Transverse colon (tissue), 4 donors: ENCODE results near the gene C11orf54. TPM values are rescaled to one million over a fixed set of nuclear protein-coding genes. Genes with fewer than 3 reads are reported as not detected.
A peak's percentile ranks its signal among the peaks of the same experiment; 100 is the strongest.

Source experiments
- DNase-seq: peaks from one replicate; pipeline ENCODE4 v3.0.0-alpha.2; 2019
- H3K27ac ChIP-seq, 4 donors: fragments of 200-600 bp; sonication (generic); 2 replicates each; pipeline ENCODE4 v1.5.1; 2016 to 2018; ENCODE audit warnings: inconsistent platforms in 4 of 4
- H3K27me3 ChIP-seq: fragments of 200-600 bp; sonication (generic); 2 replicates; pipeline ENCODE4 v1.5.1; 2017; ENCODE audit warnings: inconsistent platforms
- H3K36me3 ChIP-seq, 4 donors: fragments of 200-600 bp; sonication (generic); 2 replicates each; pipeline ENCODE4 v1.5.1; 2017 to 2019; ENCODE audit warnings: inconsistent platforms in 4 of 4
- H3K4me1 ChIP-seq, 4 donors: fragments of 200-600 bp; sonication (generic); 2 replicates each; pipeline ENCODE4 v1.5.1; 2017 to 2020; ENCODE audit warnings: inconsistent platforms in 4 of 4
- H3K4me3 ChIP-seq, 4 donors: fragments of 200-600 bp; sonication (generic); 1 replicate in 1 of 4; 2 replicates in 3 of 4; pipeline versions ENCODE4 v1.5.1 to v1.6.1; 2017 to 2019; ENCODE audit warnings: inconsistent platforms in 4 of 4
- H3K9me3 ChIP-seq, 2 donors: fragments of 200-600 bp; sonication (generic); 2 replicates each; pipeline ENCODE4 v1.5.1; 2017 to 2019; ENCODE audit warnings: inconsistent platforms in 2 of 2
- EP300 ChIP-seq: sonication (generic); formaldehyde crosslinking; IDR thresholded peaks from one replicate; pipeline ENCODE4 v1.6.1; 2017; ENCODE audit warnings: antibody characterized with exemption, low read depth
- POLR2A ChIP-seq: fragments of 450-650 bp; IDR thresholded peaks from one replicate; pipeline ENCODE4 v1.6.1; 2016; ENCODE audit warnings: antibody characterized with exemption, mild to moderate bottlenecking, moderate library complexity
- POLR2AphosphoS5 ChIP-seq, 3 donors: sonication (generic); formaldehyde crosslinking; IDR thresholded peaks; one replicate each; pipeline ENCODE4 v1.6.1; 2016; ENCODE audit warnings: antibody characterized with exemption in 3 of 3
- WGBS, 2 donors: methylation state at CpG; one replicate each; pipeline ENCODE4 v1.1.5; 2018; ENCODE audit warnings: low coverage in 1 of 2; 5-methylcytosine and 5-hydroxymethylcytosine counted together
- in situ Hi-C, 4 donors: fragments of 200-750 bp; cut with MboI; loops; one replicate each; pipeline versions ENCODE4 v1.15.0 to v1.15.1; 2017; ENCODE audit warnings: low sequenced_read_pairs in 3 of 4, low pct_ligation_motif_present in 1 of 4, low pct_unique_long_range_greater_than_20kb in 1 of 4
- intact Hi-C: fragments of 100-400 bp; cut with DNase I; formaldehyde crosslinking; loops from one replicate; pipeline ENCODE4 v1.15.1; 2023; ENCODE audit warnings: low total_unique reads
- total RNA-seq, 4 donors: library from RNA; depleted of rRNA; stranded (reverse); fragments of >200 nt; gene quantifications; one replicate each; pipeline ENCODE4 v1.1.0, GENCODE V29; 2016
- TF ChIP-seq, protein P1 (sequence below), 5 experiments: fragments of 200-600 bp in 3 of 5; fragments of 450-650 bp in 2 of 5; sonication (generic) in 3 of 5; IDR thresholded peaks; 1 replicate in 2 of 5; 2 replicates in 3 of 5; pipeline ENCODE4 v1.5.1; 2016 to 2017; ENCODE audit warnings: antibody characterized with exemption in 5 of 5, inconsistent platforms in 3 of 5, mild to moderate bottlenecking in 2 of 5, moderate library complexity in 1 of 5

C11orf54 gene
- 100 to 1,000 TPM in 2 of 4 donors, 10 to 100 TPM in 2; 33.3 to 160 (median 105) TPM for total RNA-seq

- peaks cover 21 to 76% (median 47%) of the 10 kb centered on the region in 4 donors for H3K4me1 ChIP-seq
- intact Hi-C loops (no loop called here), in situ Hi-C loops (loop anchor here in 2 of 4 donors (25.0 kb wide), 1 partner anchor 746 kb away; the partner anchor contains the start of genes ANKRD49 (in 2 of the 2) and MRE11 (in 2 of the 2))
- H3K4me3 ChIP-seq, result peak within 1 kb of the TSS; percentile 67 to 80 (median 69)
- H3K27ac ChIP-seq, result peak within 1 kb of the TSS; percentile 93 to 98 (median 94)
- TF ChIP-seq, protein P1, sequence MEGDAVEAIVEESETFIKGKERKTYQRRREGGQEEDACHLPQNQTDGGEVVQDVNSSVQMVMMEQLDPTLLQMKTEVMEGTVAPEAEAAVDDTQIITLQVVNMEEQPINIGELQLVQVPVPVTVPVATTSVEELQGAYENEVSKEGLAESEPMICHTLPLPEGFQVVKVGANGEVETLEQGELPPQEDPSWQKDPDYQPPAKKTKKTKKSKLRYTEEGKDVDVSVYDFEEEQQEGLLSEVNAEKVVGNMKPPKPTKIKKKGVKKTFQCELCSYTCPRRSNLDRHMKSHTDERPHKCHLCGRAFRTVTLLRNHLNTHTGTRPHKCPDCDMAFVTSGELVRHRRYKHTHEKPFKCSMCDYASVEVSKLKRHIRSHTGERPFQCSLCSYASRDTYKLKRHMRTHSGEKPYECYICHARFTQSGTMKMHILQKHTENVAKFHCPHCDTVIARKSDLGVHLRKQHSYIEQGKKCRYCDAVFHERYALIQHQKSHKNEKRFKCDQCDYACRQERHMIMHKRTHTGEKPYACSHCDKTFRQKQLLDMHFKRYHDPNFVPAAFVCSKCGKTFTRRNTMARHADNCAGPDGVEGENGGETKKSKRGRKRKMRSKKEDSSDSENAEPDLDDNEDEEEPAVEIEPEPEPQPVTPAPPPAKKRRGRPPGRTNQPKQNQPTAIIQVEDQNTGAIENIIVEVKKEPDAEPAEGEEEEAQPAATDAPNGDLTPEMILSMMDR (IDR thresholded peaks at IDR 0.05), result peak in 3 of 5 experiments; percentile 15 to 60 (median 55)
- TF ChIP-seq EP300 (no peak), POLR2AphosphoS5 (IDR thresholded peaks at IDR 0.05) (peak; percentile 97 to 99 (median 99)), POLR2A (peak; percentile 97)
- DNase-seq, result peak; percentile 98
- no peaks in the 10 kb centered on the region for H3K9me3 ChIP-seq
- WGBS, 2 donors, result 0% methylated on average over 1 to 60 of the region's 65 CpGs
- peaks cover 0 to 21% (median 5%) of the 10 kb centered on the region in 4 donors for H3K36me3 ChIP-seq
- no peaks in the 10 kb centered on the region for H3K27me3 ChIP-seq
These were observed at the start of gene C11orf54, which contains the start of gene TAF1D for GRCh38 chr11:93741094-93741881. TSS of gene C11orf54 (plus strand) at chr11:93741672. CDS start at chr11:93747394, 5,722 bp downstream. TSS of gene TAF1D (minus strand) at chr11:93741495. CDS start at chr11:93739304, 2,191 bp downstream.

GRCh38 chr11:93694109-93694508 lies 47.4 kb upstream of the C11orf54 start:
- H3K27ac ChIP-seq, result no peak overlapping the region
- H3K4me3 ChIP-seq, result no peak overlapping the region
- TF ChIP-seq POLR2AphosphoS5 (IDR thresholded peaks at IDR 0.05) (no peak), EP300 (no peak), POLR2A (no peak)
- TF ChIP-seq, protein P1 (IDR thresholded peaks at IDR 0.05), result no peak
- no peaks in the 10 kb centered on the region for H3K27me3 ChIP-seq
- DNase-seq, result no peak
- H3K4me1 ChIP-seq, result no peaks in the 10 kb centered on the region
- in situ Hi-C loops, result no loop called here
- intact Hi-C loops, result no loop called here
- no peaks in the 10 kb centered on the region for H3K9me3 ChIP-seq
- 91% methylated on average over 2 of the region's 2 CpGs for WGBS, 2 donors
- H3K36me3 ChIP-seq, result peaks cover 0 to 65% (median 21%) of the 10 kb centered on the region in 4 donors

DNA sequence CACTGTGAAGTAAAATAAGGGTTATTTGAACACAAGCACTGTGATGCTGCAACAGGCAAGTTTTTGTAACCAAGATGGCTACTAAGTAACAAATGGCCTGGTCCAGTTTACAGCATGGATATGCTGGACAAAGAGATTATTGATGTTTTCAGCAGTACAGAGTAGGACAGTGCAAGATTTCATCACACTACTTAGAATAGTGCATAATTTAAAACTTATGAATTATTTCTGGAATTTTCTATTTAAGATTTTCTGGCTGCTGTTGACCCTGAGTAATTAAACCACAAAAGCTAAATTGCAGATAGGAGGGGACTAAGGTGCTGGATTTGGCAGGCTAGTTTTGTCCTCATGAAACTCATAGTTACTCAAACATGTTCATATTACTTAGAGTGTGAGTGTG lies 46.9 kb upstream of the C11orf54 start:
- Histone ChIP-seq H3K4me3 (no peak overlapping the region), H3K27ac (no peak overlapping the region), H3K36me3 (peaks cover 0 to 65% (median 23%) of the 10 kb centered on the region in 4 donors), H3K9me3 (no peaks in the 10 kb centered on the region), H3K4me1 (no peaks in the 10 kb centered on the region), H3K27me3 (no peaks in the 10 kb centered on the region)
- in situ Hi-C loops (no loop called here), intact Hi-C loops (no loop called here)
- TF ChIP-seq EP300, result no peak
- TF ChIP-seq, protein P1 (IDR thresholded peaks at IDR 0.05), result no peak
- no peak for TF ChIP-seq POLR2A
- TF ChIP-seq POLR2AphosphoS5 (IDR thresholded peaks at IDR 0.05), result no peak
- DNase-seq, result no peak

DNA sequence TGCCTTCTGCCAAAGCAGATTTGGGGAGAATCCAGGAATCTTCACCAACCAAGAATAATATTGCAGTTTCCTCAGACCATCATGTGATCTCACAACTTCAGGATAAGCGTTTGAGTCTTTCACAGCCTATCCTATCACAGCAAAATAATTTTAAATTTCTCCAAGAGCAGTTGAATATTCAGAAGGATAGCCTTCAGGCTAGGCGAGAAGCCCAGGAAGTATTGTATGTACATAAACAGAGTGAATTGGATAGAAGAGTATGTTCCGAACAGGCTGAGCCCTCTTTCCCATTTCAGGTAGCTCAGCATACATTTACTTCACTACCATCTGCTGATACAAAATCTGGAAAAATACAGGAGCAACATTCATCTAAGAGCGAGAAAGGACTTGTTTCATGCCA lies 43.9 kb upstream of the C11orf54 start:
- DNase-seq, result no peak
- Histone ChIP-seq H3K27me3 (no peaks in the 10 kb centered on the region), H3K36me3 (peaks cover 0 to 70% (median 31%) of the 10 kb centered on the region in 4 donors), H3K27ac (no peak overlapping the region), H3K4me1 (no peaks in the 10 kb centered on the region), H3K4me3 (no peak overlapping the region), H3K9me3 (no peaks in the 10 kb centered on the region)
- no peak for TF ChIP-seq POLR2AphosphoS5 (IDR thresholded peaks at IDR 0.05)
- TF ChIP-seq, protein P1 (IDR thresholded peaks at IDR 0.05), result no peak
- 94 to 97% methylated on average over 4 of the region's 4 CpGs for WGBS, 2 donors
- intact Hi-C loops (no loop called here), in situ Hi-C loops (no loop called here)
